HG03097 (cell line): ENCODE measurements around the gene DLK1.

ENCODE experiments used
- ATAC-seq: cut with Tn5 transposase; IDR thresholded peaks from one replicate; pipeline ENCODE4 v1.9.1; 2021; ENCODE audit not compliant: unreplicated experiment, low FRiP score

The DLK1 gene

GRCh38 chr14:100712490-100712889, 14.2 kb upstream of the DLK1 start:
- no peak for ATAC-seq

DNA sequence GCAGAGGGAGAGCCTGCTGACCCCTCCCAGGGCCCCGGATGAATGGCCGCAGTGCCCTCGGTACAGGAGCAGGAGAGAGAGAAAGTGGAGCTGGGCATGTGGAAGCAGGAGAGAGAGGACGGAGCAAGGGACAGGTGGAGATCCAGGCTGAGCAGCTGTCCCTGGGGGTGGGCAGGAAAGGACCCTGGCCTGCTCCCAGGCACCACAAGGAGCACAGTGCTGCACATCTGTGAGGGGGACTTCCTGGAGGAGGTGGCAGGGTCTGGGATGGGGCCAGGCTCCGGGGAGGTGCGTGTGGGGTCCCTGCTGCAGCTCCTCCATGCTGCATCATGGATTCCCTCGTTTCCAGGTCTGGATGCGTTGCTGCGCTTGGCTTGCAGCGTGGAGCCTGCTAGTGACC, 13.0 kb upstream of the DLK1 start:
- ATAC-seq = no peak

GRCh38 chr14:100714258-100714892, 12.3 kb upstream of the DLK1 start:
- no peak for ATAC-seq

DNA sequence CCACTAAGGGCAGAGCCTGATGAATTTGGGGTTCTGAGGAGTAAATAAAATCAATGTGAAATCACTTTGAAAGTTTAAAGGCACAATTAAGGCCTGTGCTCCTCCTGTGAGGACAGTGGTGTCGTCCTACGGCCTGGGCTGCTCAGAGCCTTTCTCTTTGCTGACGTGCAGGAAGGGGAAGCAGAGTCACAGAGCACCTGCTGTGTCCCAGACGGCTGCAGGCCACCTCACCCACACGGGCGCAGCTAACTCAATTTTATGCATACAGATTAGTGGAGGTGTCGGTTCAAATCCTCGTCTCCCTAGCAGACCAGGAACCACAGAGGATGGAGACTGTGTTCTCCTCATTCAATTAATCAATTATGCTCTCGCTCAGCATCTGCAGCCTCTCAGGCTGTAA, 11.4 kb upstream of the DLK1 start:
- no peak for ATAC-seq

DNA sequence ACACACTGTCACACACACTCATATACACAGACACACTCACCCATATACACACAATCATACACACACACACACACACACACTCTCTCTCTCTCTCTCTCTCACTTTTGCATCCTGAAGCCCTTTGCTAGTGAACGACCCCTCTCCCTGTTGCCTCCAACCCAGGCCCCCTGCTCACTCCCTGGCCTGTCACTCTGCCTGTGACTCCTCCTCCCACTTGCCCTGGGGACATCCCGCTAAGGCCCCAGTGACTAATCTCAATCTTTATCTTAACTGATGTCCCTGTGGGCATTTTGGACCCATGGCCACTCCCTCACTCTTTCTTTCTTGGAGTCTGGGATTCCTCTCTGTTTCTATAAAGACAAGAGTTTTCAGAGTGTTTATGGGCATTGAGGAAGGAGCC, 10.9 kb upstream of the DLK1 start:
- no peak for ATAC-seq

DNA sequence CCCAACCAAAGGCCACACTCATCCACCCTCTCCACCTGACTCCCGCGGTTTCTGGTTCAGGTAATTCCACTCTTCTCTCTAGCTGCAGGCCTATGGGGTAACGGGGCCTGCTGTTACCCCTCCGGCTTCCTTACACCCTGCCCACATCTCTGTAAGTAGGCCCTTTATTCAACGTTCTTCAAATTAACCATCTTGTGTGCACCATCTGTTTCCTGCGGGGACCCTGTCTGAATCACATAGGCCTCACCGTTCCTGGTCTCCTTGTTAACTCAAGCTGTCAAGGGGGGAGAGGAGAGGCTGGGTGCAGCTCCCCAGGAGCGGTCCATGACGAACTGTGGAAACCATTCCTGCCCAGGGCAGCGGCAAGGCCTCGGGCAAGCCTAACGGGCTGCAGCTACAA, 9.3 kb upstream of the DLK1 start:
- no peak for ATAC-seq

DNA sequence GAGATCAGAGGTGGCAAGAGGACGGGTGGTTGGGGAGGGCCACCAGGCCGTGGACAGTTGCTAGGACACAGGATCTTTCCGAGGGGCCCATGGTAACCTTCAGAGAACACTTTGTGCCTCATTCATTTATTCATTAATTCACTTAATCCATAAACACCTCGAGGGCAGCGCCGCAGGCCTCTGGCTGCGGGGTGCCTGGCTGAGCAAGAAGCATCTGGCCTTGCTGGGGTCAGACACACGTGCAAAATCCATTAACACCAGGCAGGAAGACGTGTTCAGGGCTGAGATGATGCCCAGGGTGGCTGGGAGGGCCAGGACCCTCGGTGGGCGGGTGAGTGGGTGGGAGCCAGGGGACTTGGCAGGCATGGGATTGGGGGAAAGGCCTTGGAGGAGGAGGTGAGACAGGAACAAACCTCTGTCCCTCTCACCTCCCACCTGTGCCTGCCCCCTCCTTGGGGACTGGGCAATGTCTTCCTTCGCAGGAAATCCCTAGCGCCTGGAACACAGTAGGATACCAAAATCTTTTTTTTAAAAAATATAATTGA, 6.6 kb upstream of the DLK1 start:
- no peak for ATAC-seq

- no peak for ATAC-seq
These were observed 5.1 kb upstream of the DLK1 start for GRCh38 chr14:100721568-100721967.

- no peak for ATAC-seq
These were observed 4.3 kb upstream of the DLK1 start for GRCh38 chr14:100722367-100722766.

- no peak for ATAC-seq
These were observed 3.4 kb upstream of the DLK1 start for GRCh38 chr14:100723135-100723829.

GRCh38 chr14:100723830-100724437, 2.8 kb upstream of the DLK1 start:
- ATAC-seq = no peak

DNA sequence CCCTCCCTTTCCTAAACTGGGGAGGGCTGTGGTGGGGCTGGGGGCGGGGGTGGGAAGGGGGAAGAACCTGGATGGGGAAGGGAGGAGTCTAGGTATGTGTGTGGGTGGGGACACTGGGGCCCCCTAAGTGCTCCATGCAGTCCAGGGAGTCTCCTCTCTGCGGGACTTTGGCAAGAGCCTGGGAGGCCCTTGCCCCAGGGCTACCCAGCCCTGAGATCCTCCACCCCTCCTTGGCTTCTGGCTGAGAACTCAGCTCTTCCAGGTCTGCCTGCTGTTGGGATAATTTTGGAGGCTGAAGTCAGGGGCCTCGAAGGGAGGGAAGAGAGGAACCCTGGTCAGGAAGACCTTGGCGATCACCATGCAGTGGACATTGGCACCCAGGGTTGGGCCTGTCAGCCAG, 2.2 kb upstream of the DLK1 start:
- ATAC-seq = no peak

DNA sequence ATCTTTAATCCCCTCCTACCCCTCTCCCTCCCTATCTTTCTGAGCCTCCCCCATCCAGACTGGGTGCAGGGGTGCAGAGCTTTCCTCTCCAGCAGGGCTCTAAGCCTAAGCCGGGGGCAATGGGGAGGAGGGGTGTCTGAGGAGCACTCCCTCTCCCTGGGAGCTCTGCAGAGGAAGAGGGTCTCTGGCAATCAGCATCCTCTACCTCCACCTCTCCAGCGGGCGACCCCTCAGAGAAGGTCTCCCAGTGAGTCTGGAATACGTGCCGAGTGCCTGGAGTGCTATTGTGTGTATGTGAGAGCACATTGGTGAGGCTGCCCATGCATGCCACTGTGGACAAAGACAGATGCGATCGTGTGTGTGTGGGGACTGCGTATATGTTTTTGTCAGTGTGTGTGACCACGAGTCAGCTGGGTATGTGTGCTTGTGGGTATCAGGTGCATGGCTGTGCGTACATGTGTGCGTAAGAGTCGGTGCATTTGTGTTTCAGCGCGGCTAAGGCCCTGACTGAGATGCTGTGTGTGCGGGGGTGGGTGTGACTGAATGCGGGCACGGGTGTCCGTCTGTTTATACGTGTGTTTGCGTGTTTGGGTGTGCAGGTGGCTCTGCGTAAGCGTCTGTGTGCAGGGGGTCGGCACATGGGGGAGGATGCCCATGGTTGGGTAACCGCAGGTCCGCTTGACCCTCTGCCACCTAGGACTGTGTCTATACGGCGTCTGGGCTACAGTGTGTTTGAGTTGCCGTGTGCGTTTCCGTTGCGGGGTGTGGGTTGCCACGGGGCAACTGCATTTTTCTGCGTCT, 905 bp upstream of the DLK1 start:
- ATAC-seq = no peak

DNA sequence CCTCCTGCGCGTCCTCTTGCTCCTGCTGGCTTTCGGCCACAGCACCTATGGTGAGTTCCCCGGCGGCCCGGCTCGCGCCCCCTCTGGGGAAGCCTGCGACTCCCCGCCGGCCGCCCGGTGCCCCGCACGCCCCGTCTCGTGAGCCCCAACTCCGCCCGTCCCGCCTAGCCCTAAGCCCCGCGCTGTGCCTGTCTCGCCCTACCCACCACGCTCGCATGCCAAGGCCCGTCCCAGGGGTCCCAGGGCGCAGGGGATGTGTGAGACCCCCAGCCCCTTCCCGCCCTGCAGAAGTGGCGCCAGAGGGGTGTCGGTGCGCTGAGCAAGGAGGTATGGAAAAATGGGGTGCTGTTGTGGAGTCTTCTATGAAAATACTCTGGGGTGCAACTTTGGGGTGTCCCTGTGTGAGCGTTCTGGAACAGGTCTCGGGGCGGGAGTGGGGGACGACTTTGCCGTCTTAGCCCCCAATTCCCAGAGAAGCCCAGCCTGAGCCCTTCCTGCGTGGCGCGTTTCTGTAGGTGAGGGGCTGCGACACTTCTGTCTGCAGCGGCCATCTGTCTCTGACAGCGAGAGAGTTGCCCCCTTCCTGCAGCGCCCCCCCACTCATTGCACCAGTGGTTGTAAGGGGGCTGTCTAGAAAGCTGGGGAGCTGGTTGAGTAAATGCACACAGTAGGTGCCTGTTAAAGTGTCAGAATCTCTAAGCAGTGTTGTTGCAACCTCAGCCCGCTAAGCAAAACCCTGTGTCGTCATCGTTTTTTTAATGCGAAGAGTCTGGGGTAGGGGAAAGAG, 587 bp downstream of the DLK1 start:
- ATAC-seq = no peak

- no peak for ATAC-seq
These were observed 1.2 kb downstream of the DLK1 start for GRCh38 chr14:100727873-100728240.

- ATAC-seq = no peak
These were observed 2.3 kb downstream of the DLK1 start for GRCh38 chr14:100728962-100729361.

DNA sequence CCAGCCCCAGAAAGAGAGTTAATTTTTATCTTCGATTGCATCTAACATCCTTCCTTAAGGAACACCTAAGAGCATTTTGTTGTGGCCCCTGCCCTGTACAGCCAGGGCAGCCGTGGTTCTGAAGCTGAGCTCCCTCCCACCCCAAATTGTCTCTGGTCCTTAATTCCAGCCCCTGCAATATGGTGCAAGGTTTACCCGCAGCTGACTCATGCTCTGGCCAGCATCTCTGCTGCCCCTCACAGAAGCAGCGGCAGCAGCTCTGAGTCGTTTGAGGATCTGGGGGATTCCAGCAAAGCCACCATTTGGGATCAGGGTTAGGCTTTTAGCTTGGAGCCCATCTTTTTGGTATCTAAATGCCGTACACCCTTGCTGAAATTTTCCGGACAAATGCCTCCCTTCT, 3.3 kb downstream of the DLK1 start:
- ATAC-seq = no peak

- ATAC-seq = no peak
These were observed 3.9 kb downstream of the DLK1 start for GRCh38 chr14:100730581-100730980.

DNA sequence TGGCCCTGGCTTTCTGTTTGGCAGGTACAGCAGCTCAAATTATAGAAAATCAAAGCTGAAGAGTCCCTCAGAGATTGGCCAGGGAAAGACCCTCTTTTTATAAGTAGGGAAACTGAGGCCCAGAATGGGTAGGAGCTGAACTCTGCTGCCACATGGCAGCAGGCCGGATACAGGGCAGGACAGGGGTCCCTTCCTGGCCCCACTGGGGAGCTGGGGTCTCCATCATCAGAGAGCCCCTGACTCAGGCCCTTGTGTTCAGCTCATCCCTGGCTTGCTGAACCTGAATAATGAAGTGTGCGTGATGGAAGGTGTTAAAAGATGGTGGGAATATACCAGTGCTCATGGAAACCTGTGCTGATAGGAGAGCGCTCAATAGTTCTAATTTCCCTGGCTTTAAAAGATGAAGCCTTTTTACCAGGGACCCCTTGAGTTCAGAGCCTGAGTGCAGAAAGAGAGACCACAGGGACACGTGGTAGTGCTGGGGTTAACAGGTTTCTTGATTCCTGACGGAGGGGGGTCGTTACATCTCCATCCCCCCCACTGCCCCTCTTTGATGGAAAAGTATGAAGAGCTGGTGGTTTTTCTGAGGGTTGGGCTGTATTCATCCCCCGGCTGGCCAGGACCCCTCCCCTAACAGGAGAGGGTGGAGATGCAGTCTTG, 4.4 kb downstream of the DLK1 start:
- ATAC-seq = no peak
